WERI-Rb-1 (cell line): ENCODE data around the gene OGFOD1.

Source experiments
- DNase-seq: peaks from one replicate; pipeline ENCODE4 v3.0.0-alpha.2; 2020
- H3K27ac ChIP-seq: fragments of 250-450 bp; sonication (Bioruptor Pico); 2 replicates; pipeline ENCODE4 v1.5.1; 2020; ENCODE audit warnings: mild to moderate bottlenecking, moderate library complexity
- H3K27me3 ChIP-seq: fragments of 250-450 bp; sonication (Bioruptor Pico); 2 replicates; pipeline ENCODE4 v1.5.1; 2021; ENCODE audit warnings: mild to moderate bottlenecking, low read depth, moderate library complexity; ENCODE audit not compliant: insufficient read depth, severe bottlenecking
- H3K36me3 ChIP-seq: fragments of 250-450 bp; sonication (Bioruptor Pico); 2 replicates; pipeline ENCODE4 v1.5.1; 2020; ENCODE audit warnings: mild to moderate bottlenecking, moderate library complexity
- H3K4me3 ChIP-seq: 2 replicates; pipeline ENCODE4 v1.5.1; 2011; ENCODE audit warnings: low read depth, mild to moderate bottlenecking, control low read depth, low read length
- H3K9me3 ChIP-seq: fragments of 250-450 bp; sonication (Bioruptor Pico); 2 replicates; pipeline ENCODE4 v1.5.1; 2021; ENCODE audit warnings: mild to moderate bottlenecking, moderate library complexity; ENCODE audit not compliant: severe bottlenecking
- CTCF ChIP-seq: IDR thresholded peaks from 2 replicates; pipeline ENCODE4 v1.5.1; 2011; ENCODE audit warnings: low read depth, mild to moderate bottlenecking, control low read depth, inconsistent platforms, low read length

The OGFOD1 gene

GRCh38 chr16:56478281-56479049 lies 27.1 kb downstream of the OGFOD1 start:
- Histone ChIP-seq H3K27me3 (no peaks in the 10 kb centered on the region), H3K27ac (peak overlapping the region; percentile 86), H3K36me3 (peaks cover 55% of the 10 kb centered on the region), H3K9me3 (no peaks in the 10 kb centered on the region), H3K4me3 (no peak overlapping the region)
- DNase-seq: no peak
- no peak for TF ChIP-seq CTCF

- H3K36me3 ChIP-seq: peaks cover 53% of the 10 kb centered on the region
- H3K27ac ChIP-seq: peak overlapping the region; percentile 86
- DNase-seq: no peak
- H3K9me3 ChIP-seq: no peaks in the 10 kb centered on the region
- no peak overlapping the region for H3K4me3 ChIP-seq
- no peaks in the 10 kb centered on the region for H3K27me3 ChIP-seq
- TF ChIP-seq CTCF: no peak
Observed at GRCh38 chr16:56479469-56479868, 28.1 kb downstream of the OGFOD1 start.

GRCh38 chr16:56480776-56481467 lies 29.6 kb downstream of the OGFOD1 start:
- H3K27ac ChIP-seq: peak overlapping the region; percentile 86
- peaks cover 48% of the 10 kb centered on the region for H3K36me3 ChIP-seq
- H3K4me3 ChIP-seq: no peak overlapping the region
- DNase-seq: peak; percentile 93
- H3K27me3 ChIP-seq: no peaks in the 10 kb centered on the region
- no peak for TF ChIP-seq CTCF
- H3K9me3 ChIP-seq: no peaks in the 10 kb centered on the region

GRCh38 chr16:56481468-56482122 lies 30.2 kb downstream of the OGFOD1 start:
- H3K27ac ChIP-seq: peak overlapping the region; percentile 86
- H3K36me3 ChIP-seq: peaks cover 43% of the 10 kb centered on the region
- no peak overlapping the region for H3K4me3 ChIP-seq
- no peaks in the 10 kb centered on the region for H3K27me3 ChIP-seq
- TF ChIP-seq CTCF: no peak
- DNase-seq: peak; percentile 41
- H3K9me3 ChIP-seq: no peaks in the 10 kb centered on the region

GRCh38 chr16:56482683-56483236 lies 31.4 kb downstream of the OGFOD1 start:
- no peak for DNase-seq
- no peak for TF ChIP-seq CTCF
- no peaks in the 10 kb centered on the region for H3K9me3 ChIP-seq

More at GRCh38 chr16:56482683-56483236, 31.4 kb downstream of the OGFOD1 start:
- peaks cover 33% of the 10 kb centered on the region for H3K36me3 ChIP-seq
- H3K4me3 ChIP-seq: no peak overlapping the region
- H3K27me3 ChIP-seq: no peaks in the 10 kb centered on the region
- H3K27ac ChIP-seq: peak overlapping the region; percentile 86
